Neural cell (in vitro differentiated cells): ENCODE data around the gene DOK1. TPM values are rescaled to one million over a fixed set of nuclear protein-coding genes. Genes with fewer than 3 reads are reported as not detected.

Experiments
- H2AFZ ChIP-seq: fragments of 200-600, 300-800 bp; sonication (generic), shearing (Covaris generic); 2 replicates; pipeline ENCODE4 v1.6.0; 2014; ENCODE audit warnings: low read depth, mild to moderate bottlenecking, antibody characterized with exemption, low read length, moderate library complexity
- H3F3A ChIP-seq: fragments of 200-600 bp; shearing (Covaris generic); 2 replicates; pipeline ENCODE4 v1.6.1; 2016; ENCODE audit warnings: mild to moderate bottlenecking, moderate library complexity, mixed read lengths, antibody characterized with exemption, low read length; ENCODE audit not compliant: insufficient read depth, poor library complexity, severe bottlenecking
- H3K27ac ChIP-seq: fragments of 200-600, 300-800 bp; sonication (generic), shearing (Covaris generic); 2 replicates; pipeline ENCODE4 v1.5.1; 2014; ENCODE audit warnings: mild to moderate bottlenecking, low read length, moderate library complexity
- H3K27me3 ChIP-seq: fragments of 300-800, 200-600 bp; sonication (generic), shearing (Covaris generic); 2 replicates; pipeline ENCODE4 v1.6.0; 2014; ENCODE audit warnings: mild to moderate bottlenecking, low read depth, low read length, moderate library complexity; ENCODE audit not compliant: insufficient read depth
- H3K36me3 ChIP-seq: fragments of 300-800, 200-600 bp; sonication (generic), shearing (Covaris generic); 2 replicates; pipeline ENCODE4 v1.5.1; 2014; ENCODE audit warnings: mild to moderate bottlenecking, antibody characterized with exemption, low read length, moderate library complexity; ENCODE audit not compliant: insufficient read depth
- H3K4me2 ChIP-seq: fragments of 300-800, 200-600 bp; sonication (generic), shearing (Covaris generic); 2 replicates; pipeline ENCODE4 v1.6.0; 2014; ENCODE audit warnings: mild to moderate bottlenecking, low read length
- H3K4me3 ChIP-seq: fragments of 300-800, 200-600 bp; sonication (generic), shearing (Covaris generic); 2 replicates; pipeline ENCODE4 v1.5.1; 2014; ENCODE audit warnings: mild to moderate bottlenecking, low read length, moderate library complexity
- H3K79me2 ChIP-seq: fragments of 200-600 bp; shearing (Covaris generic); replicated peaks from 2 replicates; pipeline ENCODE4 v1.6.0; 2014; ENCODE audit warnings: mild to moderate bottlenecking, low read length, moderate library complexity; ENCODE audit not compliant: insufficient read depth
- H3K9ac ChIP-seq: fragments of 300-800, 200-600 bp; sonication (generic), shearing (Covaris generic); 2 replicates; pipeline ENCODE4 v1.6.1; 2016; ENCODE audit warnings: mild to moderate bottlenecking, low read length, mixed read lengths
- H3K9me2 ChIP-seq: fragments of 200-600 bp; shearing (Covaris generic); 2 replicates; pipeline ENCODE4 v1.6.1; 2016; ENCODE audit warnings: mild to moderate bottlenecking, low read length, mixed read lengths; ENCODE audit not compliant: insufficient read depth
- H3K9me3 ChIP-seq: fragments of 200-600, 300-800 bp; sonication (generic), shearing (Covaris generic); 2 replicates; pipeline ENCODE4 v1.6.1; 2016; ENCODE audit warnings: mild to moderate bottlenecking, mixed run types, low read length, moderate library complexity, mixed read lengths
- H4K20me1 ChIP-seq: fragments of 200-600 bp; shearing (Covaris generic); 2 replicates; pipeline ENCODE4 v1.6.1; 2016; ENCODE audit warnings: mild to moderate bottlenecking, mixed run types; ENCODE audit not compliant: insufficient read depth
- EP300 ChIP-seq: fragments of 450-650 bp; conservative IDR thresholded peaks from 2 replicates; pipeline ENCODE4 v1.6.1; 2014; ENCODE audit warnings: antibody characterized with exemption, mild to moderate bottlenecking, moderate library complexity; ENCODE audit not compliant: poor library complexity, severe bottlenecking
- EZH2 ChIP-seq: fragments of 200-600, 300-800 bp; shearing (Covaris generic), sonication (generic); IDR thresholded peaks from 2 replicates; pipeline ENCODE4 v1.6.1; 2014; ENCODE audit warnings: antibody characterized with exemption, low read length, borderline replicate concordance, mild to moderate bottlenecking; ENCODE audit not compliant: insufficient read depth, poor library complexity, severe bottlenecking
- MXI1 ChIP-seq: fragments of 450-650 bp; conservative IDR thresholded peaks from 2 replicates; pipeline ENCODE4 v1.6.1; 2014; ENCODE audit warnings: antibody characterized with exemption, mild to moderate bottlenecking; ENCODE audit not compliant: poor library complexity, severe bottlenecking
- POLR2AphosphoS5 ChIP-seq: IDR thresholded peaks from 2 replicates; pipeline ENCODE4 v1.6.1; 2012
- RAD21 ChIP-seq: fragments of 450-650 bp; conservative IDR thresholded peaks from 2 replicates; pipeline ENCODE4 v1.6.1; 2014; ENCODE audit warnings: antibody characterized with exemption, mild to moderate bottlenecking, moderate library complexity
- SMC3 ChIP-seq: fragments of 450-650 bp; conservative IDR thresholded peaks from 2 replicates; pipeline ENCODE4 v1.6.1; 2014; ENCODE audit warnings: antibody characterized with exemption, mild to moderate bottlenecking, moderate library complexity; ENCODE audit not compliant: poor library complexity
- TAF1 ChIP-seq: IDR thresholded peaks from 2 replicates; pipeline ENCODE4 v1.6.1; 2012; ENCODE audit warnings: low read depth
- polyA plus RNA-seq: library from polyadenylated mRNA; depleted of rRNA; stranded (reverse); fragments of >200 nt; gene quantifications from 2 replicates; pipeline ENCODE4 v1.2.3, GENCODE V29; 2014
- TF ChIP-seq, protein P1 (sequence below): IDR thresholded peaks from 2 replicates; pipeline ENCODE4 v1.6.1; 2012; ENCODE audit warnings: borderline replicate concordance
- TF ChIP-seq, protein P2 (sequence below): fragments of 450-650 bp; IDR thresholded peaks from 2 replicates; pipeline ENCODE4 v1.5.1; 2014; ENCODE audit warnings: antibody characterized with exemption, mild to moderate bottlenecking, moderate library complexity; ENCODE audit not compliant: poor library complexity, severe bottlenecking

Gene DOK1
- polyA plus RNA-seq, 1 donor from 2014 or later = 0.79 TPM

DNA sequence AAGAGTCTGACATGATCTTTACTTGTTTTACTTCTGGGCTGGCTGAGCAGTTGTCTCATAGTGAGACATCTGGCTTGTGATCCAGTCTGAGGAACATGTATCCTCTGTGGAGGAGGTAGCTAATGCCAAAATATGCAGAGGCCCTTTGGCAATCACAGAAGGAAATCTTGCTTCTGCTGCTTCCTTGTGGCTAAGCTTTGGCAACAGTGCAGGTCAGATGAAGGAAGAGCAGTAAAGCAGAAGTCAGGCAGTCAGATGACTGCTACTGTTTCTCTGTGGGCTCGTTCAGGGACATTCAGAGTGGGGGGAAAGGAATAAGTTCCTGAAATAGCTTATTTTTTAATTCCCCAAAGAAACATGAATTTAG, 22.3 kb downstream of the DOK1 start:
- no peaks in the 10 kb centered on the region for H3F3A ChIP-seq
- no peaks in the 10 kb centered on the region for H3K9me3 ChIP-seq
- no peak overlapping the region for H3K9ac ChIP-seq
- no peaks in the 10 kb centered on the region for H4K20me1 ChIP-seq
- H3K79me2 ChIP-seq = no peaks in the 10 kb centered on the region
- no peak overlapping the region for H2AFZ ChIP-seq
- no peaks in the 10 kb centered on the region for H3K9me2 ChIP-seq
- TF ChIP-seq EP300 (no peak), EZH2 (no peak), RAD21 (no peak), SMC3 (no peak), MXI1 (no peak)
- TF ChIP-seq, protein P1, sequence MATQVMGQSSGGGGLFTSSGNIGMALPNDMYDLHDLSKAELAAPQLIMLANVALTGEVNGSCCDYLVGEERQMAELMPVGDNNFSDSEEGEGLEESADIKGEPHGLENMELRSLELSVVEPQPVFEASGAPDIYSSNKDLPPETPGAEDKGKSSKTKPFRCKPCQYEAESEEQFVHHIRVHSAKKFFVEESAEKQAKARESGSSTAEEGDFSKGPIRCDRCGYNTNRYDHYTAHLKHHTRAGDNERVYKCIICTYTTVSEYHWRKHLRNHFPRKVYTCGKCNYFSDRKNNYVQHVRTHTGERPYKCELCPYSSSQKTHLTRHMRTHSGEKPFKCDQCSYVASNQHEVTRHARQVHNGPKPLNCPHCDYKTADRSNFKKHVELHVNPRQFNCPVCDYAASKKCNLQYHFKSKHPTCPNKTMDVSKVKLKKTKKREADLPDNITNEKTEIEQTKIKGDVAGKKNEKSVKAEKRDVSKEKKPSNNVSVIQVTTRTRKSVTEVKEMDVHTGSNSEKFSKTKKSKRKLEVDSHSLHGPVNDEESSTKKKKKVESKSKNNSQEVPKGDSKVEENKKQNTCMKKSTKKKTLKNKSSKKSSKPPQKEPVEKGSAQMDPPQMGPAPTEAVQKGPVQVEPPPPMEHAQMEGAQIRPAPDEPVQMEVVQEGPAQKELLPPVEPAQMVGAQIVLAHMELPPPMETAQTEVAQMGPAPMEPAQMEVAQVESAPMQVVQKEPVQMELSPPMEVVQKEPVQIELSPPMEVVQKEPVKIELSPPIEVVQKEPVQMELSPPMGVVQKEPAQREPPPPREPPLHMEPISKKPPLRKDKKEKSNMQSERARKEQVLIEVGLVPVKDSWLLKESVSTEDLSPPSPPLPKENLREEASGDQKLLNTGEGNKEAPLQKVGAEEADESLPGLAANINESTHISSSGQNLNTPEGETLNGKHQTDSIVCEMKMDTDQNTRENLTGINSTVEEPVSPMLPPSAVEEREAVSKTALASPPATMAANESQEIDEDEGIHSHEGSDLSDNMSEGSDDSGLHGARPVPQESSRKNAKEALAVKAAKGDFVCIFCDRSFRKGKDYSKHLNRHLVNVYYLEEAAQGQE = no peak
- H3K4me2 ChIP-seq = no peak overlapping the region
- H3K4me3 ChIP-seq = no peak overlapping the region
- H3K27me3 ChIP-seq = no peaks in the 10 kb centered on the region
- no peak overlapping the region for H3K27ac ChIP-seq
- H3K36me3 ChIP-seq = no peaks in the 10 kb centered on the region

DNA sequence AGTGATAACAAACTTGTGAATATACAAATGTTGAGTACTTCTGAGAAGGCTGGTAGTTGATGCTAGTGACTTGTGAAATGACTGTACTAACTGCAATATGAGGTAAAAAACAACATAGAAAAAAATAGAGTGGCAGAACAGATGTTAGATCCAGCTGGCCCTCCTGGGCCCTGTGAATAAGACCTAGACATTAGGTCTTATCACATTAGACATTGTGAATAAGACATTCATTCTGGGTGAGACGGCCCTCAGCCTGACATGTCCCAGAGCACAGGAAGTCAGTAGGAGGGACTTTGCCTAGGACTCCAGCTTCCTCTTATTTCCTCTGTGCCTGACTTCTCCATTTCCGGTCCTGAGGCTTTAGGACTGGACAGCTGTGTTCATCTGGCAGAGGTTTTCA, 22.9 kb downstream of the DOK1 start:
- H3K36me3 ChIP-seq = no peaks in the 10 kb centered on the region
- H3K4me2 ChIP-seq = no peak overlapping the region
- no peaks in the 10 kb centered on the region for H3K9me2 ChIP-seq
- no peaks in the 10 kb centered on the region for H3K79me2 ChIP-seq
- H3K9ac ChIP-seq = no peak overlapping the region
- no peaks in the 10 kb centered on the region for H3F3A ChIP-seq
- no peaks in the 10 kb centered on the region for H3K9me3 ChIP-seq
- no peak overlapping the region for H3K27ac ChIP-seq
- TF ChIP-seq SMC3 (no peak), POLR2AphosphoS5 (no peak)
- no peak overlapping the region for H3K4me3 ChIP-seq
- H3K27me3 ChIP-seq = no peaks in the 10 kb centered on the region
- no peak overlapping the region for H2AFZ ChIP-seq
- H4K20me1 ChIP-seq = no peaks in the 10 kb centered on the region

DNA sequence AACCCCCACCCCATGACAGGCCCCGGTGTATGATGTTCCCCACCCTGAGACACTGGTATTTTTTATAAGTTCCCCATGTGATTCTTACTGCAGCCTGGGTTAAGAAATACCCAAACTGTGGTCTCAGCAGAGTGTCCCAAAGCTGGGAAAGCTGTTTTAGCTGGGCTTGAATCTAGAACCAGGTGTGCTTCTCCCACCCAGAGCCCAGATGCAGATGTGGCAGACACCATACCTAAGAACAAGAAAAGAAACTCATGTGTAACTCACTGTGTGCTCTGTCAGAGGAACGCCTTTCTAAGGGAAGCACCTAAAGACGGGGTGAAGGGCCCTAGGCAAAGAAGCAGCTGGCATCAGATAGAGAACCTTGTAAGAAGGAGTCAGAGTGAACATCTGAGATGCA, 23.9 kb downstream of the DOK1 start:
- Histone ChIP-seq H3K27me3 (no peaks in the 10 kb centered on the region), H4K20me1 (no peaks in the 10 kb centered on the region), H3K27ac (no peak overlapping the region), H3K36me3 (no peaks in the 10 kb centered on the region), H3K4me3 (no peak overlapping the region), H3K9me2 (no peaks in the 10 kb centered on the region), H3K4me2 (no peak overlapping the region), H3F3A (no peaks in the 10 kb centered on the region), H3K9me3 (no peaks in the 10 kb centered on the region), H3K79me2 (no peaks in the 10 kb centered on the region), H2AFZ (no peak overlapping the region), H3K9ac (no peak overlapping the region)
- no peak for TF ChIP-seq EZH2
- no peak for TF ChIP-seq RAD21
- TF ChIP-seq EP300 = no peak
- TF ChIP-seq POLR2AphosphoS5 = no peak
- TF ChIP-seq SMC3 = no peak
- TF ChIP-seq TAF1 = no peak
- TF ChIP-seq, protein P2, sequence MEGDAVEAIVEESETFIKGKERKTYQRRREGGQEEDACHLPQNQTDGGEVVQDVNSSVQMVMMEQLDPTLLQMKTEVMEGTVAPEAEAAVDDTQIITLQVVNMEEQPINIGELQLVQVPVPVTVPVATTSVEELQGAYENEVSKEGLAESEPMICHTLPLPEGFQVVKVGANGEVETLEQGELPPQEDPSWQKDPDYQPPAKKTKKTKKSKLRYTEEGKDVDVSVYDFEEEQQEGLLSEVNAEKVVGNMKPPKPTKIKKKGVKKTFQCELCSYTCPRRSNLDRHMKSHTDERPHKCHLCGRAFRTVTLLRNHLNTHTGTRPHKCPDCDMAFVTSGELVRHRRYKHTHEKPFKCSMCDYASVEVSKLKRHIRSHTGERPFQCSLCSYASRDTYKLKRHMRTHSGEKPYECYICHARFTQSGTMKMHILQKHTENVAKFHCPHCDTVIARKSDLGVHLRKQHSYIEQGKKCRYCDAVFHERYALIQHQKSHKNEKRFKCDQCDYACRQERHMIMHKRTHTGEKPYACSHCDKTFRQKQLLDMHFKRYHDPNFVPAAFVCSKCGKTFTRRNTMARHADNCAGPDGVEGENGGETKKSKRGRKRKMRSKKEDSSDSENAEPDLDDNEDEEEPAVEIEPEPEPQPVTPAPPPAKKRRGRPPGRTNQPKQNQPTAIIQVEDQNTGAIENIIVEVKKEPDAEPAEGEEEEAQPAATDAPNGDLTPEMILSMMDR = no peak
- no peak for TF ChIP-seq MXI1
- TF ChIP-seq, protein P1 = no peak
